HG03571 (cell line): ENCODE measurements around the gene FCRL2.
"Not testable (repeated sequence)": the region's sequence is repeated elsewhere in the genome, so short reads cannot be mapped to it uniquely, and the experiment has no call there.

Experiments used
- ATAC-seq: cut with Tn5 transposase; IDR thresholded peaks from one replicate; pipeline ENCODE4 v1.9.1; 2021; ENCODE audit not compliant: unreplicated experiment

FCRL2 gene

DNA sequence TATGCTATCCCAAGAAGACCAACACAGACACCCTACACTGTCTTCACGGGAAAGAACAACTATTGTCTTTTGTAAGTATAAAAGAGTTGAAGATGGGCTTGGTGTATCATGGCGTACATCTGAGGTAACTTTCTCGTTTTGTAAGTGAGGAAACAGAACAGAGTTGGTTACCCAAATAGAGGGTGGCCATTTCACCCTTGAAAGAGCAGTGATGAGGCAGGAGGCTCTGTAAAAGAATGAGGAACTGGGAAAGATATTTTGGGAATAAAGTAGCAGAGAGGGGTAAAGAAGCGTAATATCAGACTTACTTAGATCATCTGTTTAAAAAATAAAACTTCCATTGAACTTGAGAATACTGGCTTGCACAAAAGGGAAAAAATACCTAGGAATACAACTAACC is 18.9 kb downstream of the FCRL2 start:
- no peak for ATAC-seq

DNA sequence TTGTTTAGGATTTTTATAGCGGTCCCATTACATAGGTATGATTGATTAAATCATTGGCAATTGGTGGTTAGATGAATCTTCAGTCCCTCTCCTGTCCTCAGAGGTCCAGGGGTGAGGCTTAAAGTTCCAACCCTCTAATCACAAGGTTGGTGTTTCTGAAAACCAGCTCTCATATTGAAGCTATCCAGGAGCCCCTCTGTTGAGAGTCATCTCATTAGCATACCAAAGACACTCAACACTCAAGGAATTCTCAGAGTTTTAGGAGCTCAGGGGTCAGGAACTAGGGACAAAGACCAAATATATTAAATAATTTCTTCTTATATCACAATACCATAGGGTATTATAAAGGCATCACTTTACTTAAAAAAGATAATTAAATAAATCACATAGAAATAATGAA is 23.3 kb downstream of the FCRL2 start:
- no peak for ATAC-seq

DNA sequence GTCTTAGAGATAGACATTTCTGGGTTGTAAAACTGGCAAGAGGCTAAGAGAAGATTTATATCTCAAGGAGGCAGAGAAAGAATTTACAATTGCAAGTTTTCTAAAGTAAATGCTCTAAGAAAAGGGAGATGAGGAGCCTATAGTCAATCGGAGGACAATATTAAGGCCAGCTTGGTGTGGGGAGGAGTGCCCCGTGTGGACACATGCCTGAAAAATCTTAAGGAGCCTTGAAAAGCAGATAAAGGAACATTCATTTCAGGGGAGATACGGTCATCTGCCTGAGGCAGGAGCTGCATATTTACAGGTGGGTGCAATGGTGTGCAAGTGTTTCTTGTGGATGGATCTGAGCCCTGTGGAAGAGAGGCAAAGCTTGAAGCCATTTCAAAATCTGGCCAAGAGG is 25.6 kb downstream of the FCRL2 start:
- ATAC-seq, result no peak

DNA sequence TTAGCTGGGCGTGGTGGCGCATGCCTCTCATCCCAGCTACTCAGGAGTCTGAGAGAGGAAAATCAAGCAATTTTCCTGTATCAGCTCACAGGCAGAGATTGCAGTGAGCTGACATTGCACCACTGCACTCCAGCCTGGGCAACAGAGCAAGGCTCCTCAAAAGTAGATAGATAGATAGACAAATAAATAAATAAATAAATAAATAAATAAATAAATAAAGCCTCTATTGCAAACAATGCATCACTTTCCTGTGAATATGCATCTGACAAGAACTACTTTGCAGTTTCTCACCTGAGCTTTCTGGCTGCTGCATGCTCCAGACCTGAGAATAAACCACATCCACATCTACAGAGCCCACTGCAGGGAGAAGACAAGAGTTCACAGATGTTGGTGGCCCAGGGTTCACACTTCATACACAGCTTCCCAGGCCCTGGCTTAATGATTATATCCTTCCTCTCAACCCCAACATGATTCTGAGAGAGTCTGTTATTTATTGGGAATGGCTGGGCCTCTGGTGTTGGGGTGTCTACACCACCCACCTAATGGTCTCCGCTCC is 28.6 kb downstream of the FCRL2 start:
- ATAC-seq, result no peak

DNA sequence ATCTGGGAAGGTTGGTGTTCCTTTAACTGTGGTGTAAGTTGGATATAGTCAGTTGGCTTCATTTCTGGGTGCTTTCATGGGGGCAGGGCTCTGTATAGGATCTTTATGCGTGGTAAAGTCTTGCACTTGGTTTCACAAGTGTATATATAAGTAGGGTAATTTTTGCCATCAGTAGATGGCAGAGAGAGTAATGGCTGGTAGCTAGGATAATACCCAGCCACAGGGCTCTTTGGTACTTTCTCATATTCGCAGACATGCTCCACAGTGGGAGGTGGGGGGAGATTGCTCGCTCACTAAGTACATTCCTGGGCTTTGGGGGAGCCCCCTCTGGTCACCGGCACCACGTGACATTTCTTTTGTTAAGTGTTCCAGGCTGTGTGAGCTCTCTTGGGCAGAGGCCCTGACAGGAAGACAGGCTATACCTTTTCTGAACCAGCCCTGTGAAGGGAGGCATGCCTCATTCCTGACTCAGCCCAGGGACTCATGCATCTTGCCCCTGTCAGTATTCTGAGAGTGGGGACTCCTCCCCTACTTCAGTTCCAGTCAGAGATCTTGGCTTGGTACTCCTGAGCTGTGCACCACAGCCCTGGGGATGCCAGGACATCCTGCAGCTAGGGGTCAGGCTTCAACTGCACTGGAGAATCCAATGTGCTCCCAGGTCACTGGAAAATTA is 37.6 kb downstream of the FCRL2 start:
- no peak for ATAC-seq

DNA sequence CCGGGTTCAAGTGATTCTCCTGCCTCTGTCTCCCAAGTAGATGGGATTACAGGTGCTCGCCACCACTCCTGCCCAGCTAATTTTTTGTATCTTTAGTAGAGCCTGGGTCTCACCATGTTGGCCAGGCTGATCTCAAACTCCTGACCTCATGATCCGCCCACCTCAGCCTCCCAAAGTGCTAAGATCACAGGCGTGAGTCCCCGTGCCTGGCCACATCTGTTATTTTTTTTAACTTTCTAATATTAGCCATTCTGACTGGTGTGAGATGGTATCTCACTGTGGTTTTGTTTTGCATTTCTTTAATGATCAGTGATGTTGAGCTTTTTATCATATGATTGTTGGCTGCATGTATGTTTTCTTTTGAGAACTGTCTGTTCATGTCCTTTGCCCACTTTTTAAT is 40.9 kb downstream of the FCRL2 start:
- not testable (repeated sequence) for ATAC-seq

DNA sequence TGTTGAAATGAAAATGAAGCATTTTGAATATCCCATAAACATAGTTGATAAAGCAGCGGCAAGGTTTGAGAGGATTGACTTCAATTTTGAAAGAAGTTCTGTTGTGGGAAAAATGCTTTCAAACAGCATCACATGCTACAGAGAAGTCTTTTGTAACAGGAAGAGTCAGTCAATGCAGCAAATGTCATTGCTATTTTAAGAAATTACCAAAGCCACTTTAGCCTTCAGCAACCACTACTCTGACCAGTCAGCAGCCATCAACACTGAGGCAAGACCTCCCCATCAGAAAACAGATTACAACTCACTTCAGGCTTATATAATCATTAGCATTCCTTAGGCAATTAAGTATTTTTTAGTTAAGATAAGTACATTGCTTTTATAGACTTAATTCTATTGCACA is 42.6 kb downstream of the FCRL2 start:
- no peak for ATAC-seq

DNA sequence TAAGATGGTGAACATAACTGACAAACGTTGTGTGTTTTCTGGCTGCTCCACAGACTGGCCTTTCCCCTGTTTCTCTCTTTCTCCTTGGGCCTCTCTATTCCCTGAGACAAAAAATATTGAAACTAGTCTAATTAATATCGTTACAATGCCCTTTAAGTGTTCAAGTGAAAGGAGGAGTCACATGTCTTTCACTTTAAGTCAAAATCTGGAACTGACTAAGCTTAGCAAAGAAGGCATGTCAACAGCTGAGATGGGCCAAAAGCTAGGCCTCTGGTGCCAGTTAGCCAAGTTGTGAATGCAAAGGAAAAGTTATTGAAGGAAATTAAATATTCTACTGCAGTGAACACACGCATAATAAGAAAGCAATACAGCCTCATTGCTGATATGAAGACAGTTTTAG is 44.2 kb downstream of the FCRL2 start:
- no peak for ATAC-seq

DNA sequence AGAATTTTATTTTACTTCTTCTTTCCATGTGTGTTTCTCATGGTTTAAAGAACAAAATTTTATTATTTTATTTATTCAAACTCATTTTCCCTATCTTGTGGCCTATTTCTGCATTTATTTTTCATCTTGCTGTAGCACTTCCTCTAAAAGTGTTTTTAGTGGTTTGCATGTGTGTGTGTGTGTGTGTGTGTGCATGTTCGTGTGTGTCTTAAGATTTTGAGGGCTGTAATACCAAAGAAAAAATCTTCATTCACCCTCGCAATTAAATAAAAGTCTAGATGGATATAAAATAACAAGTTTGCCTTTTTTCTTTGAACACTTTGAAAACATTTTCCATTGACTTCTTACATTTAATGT is 51.7 kb downstream of the FCRL2 start:
- no peak for ATAC-seq

DNA sequence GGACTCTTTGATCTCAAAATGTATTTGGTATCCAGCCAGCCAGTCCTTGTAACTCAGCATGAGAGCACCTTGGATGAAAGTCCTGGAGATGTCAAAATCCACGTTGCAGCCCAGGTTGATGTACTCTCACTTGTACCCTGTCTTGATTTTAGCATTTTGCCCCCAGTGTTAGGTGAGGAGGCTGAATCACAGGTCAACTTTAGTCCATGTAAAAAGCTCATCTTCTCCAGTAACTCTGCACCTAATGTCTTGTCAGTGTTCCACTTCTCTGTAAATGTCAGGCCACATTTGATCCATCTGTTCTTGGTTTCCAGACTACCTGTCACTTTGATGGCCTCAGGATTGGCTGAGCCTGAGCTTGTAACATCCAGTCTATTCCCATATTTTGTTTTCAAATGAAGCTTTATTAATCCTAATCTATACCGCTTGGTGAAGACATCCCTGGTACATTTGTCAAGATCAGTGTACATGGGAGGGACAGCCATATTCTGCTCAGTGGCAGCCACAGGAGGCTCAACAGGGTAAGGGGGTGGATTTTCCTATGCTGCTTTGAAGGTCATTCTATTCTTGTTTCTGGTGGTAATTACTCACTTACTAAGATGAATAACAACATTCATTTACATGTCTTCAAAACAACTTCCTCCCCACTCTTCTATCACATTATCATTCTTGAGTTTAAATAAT is 52.3 kb downstream of the FCRL2 start:
- ATAC-seq, result no peak

DNA sequence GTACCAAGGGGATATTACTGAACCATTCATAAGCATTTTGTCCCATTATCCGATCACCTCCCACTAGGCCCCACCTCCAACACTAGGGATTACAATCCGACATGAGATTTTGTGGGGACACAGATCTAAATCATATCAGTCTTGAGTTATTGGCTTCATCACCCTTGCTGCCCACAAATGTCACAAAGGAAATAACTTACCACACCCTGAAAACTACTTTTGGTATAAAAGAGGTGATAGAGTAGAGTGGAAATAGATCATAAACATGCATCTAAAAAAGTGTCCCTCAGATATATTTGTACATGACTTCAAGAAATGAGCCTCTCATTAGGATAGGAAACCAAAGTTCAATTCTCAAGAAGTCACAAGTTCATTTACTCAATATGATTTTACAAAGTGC is 53.8 kb downstream of the FCRL2 start:
- ATAC-seq, result no peak

DNA sequence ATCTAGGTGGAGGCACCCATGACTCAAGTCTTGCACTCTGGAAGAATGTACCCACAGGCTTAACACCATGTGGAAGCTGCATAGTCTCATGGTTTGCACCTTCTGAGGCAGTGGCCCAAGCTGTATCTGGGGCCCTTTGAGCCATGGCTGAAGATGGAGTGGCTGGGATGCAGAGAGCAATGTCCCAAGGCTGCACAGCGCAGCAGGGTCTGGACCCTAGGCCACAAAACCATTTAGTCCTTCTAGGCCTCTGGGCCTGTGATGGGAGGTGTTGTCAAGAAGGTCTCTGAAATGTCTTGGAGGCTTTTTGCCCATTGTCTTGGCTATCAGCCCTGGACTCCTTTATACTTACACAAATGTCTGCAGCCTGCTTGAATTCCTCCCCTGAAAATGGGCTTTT is 54.9 kb downstream of the FCRL2 start:
- ATAC-seq, result no peak

DNA sequence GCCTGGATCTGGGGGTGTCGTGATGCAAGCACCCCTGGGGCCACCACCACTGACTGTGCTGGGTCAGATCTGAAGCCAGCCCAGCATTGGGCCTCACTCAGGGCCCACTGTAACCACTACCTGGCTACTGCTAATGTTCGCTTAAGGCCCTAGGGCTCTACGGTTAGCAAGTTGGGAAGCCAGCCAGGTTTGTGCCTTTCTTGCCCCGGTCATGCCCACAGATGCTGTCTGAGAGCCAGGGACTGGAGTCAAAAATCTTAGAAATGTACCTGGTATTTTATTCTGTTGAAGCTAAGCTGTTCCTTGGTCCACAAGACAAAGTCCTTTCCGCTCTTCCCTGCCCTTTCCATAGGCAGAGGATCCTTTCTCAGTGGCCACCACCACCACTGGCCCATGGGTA is 61.2 kb downstream of the FCRL2 start:
- no peak for ATAC-seq

DNA sequence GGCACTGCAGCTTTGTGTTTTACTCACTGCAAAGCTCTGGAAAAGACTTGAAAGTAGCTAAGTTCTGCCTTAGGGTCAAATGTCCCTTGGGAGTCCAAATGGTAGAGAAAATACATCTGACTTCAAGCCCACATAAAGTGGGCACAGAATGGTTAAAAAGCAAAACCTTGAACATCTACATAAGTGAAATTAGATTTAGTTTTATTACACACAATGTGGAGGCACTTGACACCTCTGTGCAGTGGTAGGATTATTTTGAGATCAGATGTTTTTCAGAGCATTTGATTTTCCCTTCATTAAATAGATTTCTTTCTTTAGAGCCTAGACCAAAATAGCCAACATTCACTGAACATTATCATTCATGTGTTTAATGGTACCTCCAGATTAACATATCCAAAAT is 65.1 kb downstream of the FCRL2 start:
- ATAC-seq, result no peak

DNA sequence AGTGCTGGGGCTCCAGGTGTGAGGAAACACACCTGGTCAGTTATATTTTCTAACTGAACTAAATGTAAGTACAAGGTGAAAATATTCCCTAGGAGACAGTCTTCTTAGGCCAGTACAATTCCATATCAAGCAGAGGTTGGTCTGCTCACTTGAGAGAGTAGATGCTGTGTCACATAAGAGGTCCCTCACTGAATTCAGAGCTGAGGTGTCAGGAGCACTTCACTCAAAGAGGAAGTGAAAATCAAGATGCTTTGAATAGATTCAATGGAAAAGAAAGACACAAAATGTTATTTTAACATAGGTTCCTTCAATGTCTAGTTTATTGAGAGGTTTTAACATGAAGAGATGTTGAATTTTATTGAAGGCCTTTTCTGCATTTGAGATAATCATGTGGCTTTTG is 72.1 kb downstream of the FCRL2 start:
- no peak for ATAC-seq

DNA sequence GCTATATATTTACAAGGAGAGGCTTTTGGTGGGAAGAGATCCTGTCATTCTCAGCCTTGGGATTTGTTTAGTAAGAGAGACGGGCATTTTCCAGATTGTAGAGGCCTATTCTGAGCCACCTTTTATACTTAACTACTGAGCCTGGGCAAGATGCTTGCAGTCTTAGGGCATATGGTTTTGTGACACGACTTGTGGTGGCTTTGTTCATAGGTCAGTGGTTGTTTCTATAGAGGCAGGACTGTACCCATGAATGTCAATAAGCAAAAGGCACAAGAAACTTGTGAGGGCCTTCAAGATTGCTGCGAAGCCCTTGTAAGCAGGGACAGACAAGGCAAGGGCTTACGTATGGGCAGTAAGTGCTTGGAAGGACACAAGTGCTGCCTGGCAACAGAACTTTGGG is 73.0 kb downstream of the FCRL2 start:
- ATAC-seq, result no peak

DNA sequence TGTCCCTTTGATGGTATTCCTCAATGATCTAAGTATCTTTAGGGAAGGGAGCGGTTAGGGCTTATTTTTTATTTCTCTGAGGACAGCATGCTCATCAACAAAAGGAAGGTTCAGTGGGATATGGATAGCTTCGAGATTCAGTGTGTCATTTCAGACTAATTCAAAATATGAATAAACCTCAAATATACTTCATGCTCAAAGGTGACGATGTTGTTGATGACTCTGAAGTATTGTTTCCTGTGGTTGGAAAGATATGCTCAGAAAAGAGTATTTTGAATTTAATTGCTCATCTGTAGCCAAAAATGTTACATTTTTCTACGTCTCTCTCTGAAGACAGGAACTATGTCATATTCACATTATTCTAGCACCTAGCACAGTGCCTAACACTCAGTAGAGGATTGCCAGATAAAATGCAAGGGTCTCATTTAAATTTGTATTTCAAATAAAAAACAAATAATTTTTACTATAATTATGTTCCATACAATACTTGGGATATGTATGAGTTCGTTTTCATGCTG is 74.6 kb downstream of the FCRL2 start:
- ATAC-seq, result no peak

DNA sequence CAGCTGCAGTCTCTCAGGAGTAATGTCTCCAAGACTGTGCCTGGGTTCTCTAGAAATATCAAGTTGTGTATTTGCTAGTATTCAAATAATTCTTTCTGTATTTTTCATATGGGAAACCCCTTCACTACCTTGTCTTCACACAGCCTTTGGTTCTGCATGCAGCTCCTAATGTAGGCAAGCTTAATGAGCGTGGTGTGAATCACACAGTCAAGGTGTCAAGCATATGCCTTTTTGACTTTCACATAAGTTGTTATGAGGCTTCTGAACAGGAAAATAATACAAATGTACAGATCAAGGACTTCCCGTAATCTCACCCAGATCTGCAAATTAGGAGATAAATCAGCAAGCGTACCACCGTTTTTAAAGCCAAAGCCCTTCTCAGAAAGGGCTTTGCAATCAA is 76.2 kb downstream of the FCRL2 start, which contains the start of gene FCRL3:
Gene FCRL3, minus strand, starts transcription at position 38 of the 400 bp plus-strand sequence. CDS start 280 bp downstream, outside the sequence.
- no peak for ATAC-seq

DNA sequence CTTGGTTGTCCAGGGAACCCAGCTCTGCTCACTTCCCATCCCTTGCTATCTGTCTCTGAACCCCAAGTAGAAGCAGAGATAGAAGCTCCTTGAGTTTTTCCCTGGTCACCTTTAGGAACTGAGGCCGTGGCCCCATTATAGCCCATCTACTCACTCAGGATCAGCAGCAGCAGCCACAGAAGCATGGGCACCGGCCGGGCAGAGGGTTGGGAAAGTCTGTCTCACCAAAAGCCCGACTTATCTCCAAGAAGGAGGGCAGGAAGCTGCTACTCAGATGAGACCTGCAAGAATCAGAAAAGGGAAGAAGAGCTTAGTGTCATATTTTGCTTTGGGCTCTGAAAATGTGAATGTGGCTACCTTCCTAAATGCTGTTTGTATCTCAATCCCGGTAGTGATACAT is 76.6 kb downstream of the FCRL2 start:
- no peak for ATAC-seq

DNA sequence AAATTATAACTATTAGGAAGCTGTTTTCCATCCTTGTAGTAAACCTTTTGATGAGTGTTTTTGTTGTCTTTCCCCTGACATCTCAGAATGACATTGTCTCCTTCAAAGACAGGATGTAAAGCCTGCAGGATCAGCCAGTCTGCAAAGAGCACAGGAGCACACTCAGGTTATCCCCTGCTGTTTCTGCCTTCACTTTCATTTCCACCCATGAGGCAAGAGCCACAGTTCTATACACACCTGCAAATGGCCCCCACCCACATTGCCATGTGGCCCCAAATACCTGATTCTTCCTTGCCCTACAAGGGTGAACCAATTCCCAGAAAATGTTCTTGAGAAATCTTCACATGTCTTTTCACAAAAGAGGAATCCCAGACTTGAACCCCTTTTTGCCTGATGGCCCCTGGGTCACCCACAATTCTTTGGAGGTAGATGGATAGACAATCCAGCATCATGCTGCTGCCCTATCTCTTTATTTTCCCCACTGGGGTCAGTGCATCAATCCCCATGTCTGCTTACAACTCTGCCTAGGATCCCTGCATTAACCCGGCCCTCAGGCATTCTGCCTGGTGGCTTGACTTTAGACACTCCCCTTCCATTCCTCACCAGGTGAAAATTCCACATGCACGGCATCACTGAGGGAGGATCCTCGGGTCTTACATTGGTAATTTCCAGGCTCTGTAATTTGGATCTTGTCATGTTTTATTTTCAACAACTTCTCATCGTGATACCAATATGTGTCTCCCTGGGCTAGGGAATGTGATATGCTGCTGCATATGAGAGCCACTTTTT is 79.0 kb downstream of the FCRL2 start:
- ATAC-seq, result no peak

DNA sequence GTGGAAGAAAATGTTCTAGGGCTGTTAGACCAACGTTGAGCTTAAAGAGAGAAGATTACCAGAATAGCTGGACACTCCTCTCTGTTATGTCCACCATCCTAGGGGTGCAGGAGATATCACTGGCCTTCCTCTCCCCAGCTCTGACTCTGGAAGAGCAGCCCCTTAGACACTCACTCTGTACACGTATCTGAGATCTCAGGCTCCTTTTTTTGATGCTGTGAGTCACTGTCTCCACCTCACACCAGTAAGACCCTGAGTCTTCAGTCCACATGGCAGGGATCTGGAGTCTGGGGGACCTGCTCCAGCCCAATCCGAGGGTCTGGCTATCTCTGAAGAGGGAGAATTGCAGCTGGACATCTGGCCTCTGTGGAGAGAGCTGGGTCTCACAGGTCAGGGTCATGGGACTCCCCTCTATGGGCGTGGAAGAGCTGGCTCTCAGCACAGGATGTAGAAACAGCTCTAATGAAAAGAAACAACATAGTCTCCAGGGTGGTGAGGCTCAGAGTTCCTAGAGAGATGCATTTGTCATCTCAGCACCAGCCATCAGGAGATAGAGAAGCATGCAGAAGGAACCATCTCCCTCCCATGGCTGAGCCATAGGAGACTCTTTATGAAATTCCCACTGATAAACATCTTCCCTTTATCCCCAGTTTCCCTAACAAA is 79.8 kb downstream of the FCRL2 start:
- no peak for ATAC-seq
